GM19324 (cell line): Measurements from ENCODE around the gene RNF41.
"Not testable (repeated sequence)": the region's sequence is repeated elsewhere in the genome, so short reads cannot be mapped to it uniquely, and the experiment has no call there.

Experiments
- ATAC-seq: cut with Tn5 transposase; IDR thresholded peaks from one replicate; pipeline ENCODE4 v1.9.1; 2021; ENCODE audit warnings: mild to moderate bottlenecking, moderate library complexity; ENCODE audit not compliant: unreplicated experiment, low FRiP score

The RNF41 gene

DNA sequence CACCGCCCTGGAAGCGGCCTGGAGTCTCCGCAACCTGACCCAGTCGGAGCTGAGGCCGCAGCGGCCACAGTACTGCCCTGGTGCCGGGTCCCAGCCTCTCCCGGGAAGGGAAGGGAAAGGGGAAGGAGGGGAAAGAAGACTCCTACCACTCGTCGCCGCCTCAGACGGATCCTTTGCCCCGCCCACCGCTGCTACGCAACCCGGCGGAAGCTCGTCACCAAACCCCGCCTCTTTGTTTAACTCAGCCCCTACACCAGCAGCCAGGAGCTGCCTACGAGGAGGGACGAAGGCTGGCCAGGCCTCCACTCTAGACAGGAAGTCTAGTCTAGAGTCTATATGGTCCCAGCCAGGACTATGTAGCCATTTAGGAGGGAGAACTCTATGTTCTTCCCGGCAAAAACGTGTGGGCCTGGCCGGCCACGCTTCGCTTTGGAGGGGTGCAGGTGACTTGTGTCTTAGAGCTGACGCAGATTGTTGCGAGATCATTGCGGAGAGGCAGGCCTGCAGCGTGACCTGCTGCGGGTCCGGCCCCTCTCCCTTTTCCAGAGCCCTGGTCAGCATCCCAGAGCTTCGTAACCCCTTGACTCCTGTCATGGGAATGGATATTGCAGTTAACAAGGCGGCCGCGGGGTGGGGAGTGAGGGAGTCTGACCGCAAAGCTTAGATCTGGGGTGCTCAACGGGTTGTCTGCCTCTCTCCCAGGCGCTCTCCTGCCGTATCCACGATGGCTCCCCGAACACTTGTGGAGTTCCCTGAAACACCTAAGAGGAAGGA, at the start of gene RNF41:
RNF41 (minus strand) TSS at position 166 of the 774 bp plus-strand sequence. CDS start 7,875 bp downstream, outside the sequence.
- peak; percentile 78 for ATAC-seq

DNA sequence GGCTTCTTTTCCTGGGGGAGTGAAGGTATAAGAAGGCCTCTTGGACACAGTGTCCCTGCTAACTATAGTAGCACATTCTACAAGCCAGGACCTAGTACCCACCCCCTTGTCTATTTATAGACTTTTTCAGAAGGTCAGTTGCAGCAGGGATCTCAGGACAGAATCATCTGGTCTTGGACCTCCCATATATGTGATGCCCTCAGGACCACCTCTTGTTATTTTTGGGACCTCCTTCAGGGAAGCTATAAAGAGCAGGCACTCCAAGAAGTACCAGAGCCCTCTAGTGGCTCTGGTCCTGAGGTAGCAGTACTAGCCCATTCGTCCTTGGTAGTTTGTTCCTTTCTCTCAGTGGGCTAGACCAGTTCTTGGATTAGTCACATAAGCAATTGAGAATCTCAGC, 49.3 kb upstream of the RNF41 start:
- no peak for ATAC-seq

DNA sequence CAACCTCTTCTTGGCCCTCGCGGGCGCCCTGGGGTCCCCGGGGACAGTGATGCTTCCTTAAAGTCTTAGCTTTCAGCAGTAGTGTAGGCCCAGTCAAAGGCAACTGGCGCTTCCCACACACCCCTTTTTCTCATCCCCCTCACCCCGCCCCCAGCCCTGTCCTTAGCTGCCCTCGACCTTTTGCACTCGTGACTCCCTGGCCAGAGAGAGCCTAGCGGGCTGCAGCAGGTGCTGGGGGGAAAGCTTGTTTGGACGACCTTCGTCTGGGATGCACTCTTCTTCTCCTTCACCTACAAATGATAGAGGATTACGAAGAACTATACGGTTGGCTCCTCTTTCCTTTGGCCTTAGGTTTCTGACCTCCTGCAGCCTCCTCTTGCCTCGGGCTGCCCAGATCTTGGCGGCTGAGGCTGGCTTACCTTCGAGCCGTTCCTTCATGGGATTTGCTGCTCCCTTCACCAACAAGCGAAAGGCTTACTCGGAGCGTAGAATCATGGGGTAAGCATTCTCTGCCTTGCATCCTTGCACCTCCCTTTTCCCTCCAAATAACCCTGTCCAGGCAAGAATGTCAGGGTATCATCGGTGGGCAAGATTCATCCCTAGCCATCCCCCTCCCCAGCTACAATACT, 45.8 kb upstream of the RNF41 start:
- ATAC-seq, result peak; percentile 5

DNA sequence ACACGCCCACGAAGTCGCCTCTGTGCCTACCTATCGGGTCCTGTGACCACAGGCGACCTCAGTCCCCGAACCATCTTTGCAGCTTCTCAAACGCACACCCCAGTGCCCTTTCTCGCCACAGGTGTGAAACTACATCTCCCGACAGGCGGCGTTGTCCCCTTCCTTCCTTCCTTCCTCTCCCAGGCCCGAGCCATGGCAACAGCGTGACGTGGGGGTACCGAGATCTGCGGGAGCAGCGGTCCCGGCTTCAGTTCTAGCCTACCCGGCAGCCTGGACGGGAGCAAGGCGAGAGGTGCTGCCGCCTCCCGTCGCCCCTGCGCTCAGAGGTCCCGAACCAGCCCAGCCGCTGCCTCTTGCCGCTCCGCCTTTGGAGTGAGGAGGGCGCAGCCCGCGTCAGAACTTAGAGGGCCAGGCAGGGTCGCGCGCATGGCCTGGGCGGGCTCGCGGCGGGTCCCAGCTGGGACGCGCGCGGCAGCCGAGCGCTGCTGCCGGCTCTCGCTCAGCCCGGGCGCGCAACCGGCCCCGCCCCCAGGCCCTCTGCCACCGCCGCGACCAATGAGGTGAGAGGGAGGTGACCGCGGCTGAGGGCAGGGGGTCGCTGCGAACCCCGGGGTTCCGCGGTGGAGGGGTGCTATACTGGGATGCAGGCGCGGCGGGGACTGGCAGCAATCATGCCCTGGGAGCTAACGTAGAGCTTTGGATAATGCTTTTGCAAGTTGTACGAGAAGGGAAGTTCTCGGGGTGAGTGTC, 45.1 kb upstream of the RNF41 start, which contains the start of gene COQ10A:
COQ10A (plus strand) TSS at position 250 of the 750 bp plus-strand sequence; CDS start at position 427, 177 bp downstream.
- ATAC-seq, result peak; percentile 90

DNA sequence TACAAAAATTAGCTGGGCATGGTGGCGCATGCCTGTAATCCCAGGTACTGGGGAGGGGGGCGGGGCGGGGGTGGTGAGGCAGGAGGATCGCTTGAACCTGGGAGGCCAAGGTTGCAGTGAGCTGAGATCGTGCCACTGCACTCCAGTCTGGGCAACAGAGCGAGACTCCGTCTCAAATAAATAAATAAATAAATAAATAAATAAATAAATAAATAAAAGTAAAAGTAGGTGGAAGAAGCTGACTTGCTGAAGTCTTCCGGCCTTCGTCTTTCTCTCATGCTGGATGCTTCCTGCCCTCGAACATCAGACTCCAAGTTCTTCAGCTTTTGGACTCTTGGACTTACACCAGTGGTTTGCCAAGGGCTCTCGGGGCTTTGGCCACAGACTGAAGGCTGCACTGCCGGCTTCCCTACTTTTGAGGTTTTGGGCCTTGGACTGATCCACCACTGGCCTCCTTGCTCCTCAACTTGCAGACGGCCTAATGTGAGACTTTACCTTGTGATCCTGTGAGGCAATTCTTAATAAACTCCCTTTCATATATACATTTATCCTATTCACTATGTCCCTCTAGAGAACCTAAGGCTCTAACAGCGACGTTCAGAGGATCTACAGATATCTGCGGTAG, 44.5 kb upstream of the RNF41 start:
- not testable (repeated sequence) for ATAC-seq

DNA sequence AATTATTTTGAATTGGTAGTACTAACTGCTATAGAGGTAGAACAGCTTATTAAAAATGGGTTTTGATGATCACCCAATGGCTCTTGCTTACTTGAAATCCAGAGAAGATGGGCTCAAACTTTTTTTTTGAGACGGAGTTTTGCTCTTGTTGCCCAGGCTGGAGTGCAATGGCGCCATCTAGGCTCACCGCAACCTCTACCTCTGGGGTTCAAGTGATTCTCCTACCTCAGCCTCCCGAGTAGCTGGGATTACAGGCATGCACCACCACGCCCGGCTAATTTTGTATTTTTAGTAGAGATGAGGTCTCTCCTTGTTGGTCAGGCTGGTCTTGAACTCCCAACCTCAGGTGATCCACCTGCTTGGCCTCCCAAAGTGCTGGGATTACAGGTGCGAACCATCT, 41.2 kb upstream of the RNF41 start:
- ATAC-seq, result not testable (repeated sequence)

DNA sequence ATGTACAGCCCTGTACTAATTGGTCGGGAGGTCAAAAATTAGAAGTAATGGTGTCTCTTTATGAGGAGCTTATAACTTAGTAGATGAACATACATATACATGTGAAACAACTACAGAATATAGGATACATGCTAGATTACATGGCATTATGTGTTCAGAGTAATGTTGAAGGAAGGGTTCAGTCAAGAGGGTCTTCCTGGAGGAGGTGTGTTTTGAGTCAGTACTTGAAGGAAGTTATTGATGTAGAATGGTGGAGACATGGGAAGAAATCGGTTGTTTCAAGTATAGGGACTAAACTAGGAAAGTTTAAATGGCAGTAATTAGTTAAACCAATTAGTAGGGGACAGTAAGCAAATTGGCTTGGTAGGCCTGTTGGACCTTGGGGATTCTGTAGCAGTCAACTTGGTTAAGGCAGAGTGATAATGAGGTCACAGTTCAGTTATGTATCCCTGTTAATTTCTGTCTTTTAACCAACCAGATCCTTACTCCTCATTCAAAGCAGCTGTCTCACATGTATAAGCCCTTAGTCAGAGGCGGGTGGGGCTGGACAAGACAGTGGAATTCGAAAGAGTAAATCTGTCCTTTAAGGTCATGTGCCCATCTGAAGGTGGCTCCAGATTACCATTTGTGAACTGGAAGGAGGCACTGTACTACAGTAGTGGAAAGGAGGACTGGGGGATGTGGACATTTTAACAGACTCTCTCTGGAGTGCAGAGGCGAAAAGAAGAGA, 39.9 kb upstream of the RNF41 start:
- no peak for ATAC-seq

DNA sequence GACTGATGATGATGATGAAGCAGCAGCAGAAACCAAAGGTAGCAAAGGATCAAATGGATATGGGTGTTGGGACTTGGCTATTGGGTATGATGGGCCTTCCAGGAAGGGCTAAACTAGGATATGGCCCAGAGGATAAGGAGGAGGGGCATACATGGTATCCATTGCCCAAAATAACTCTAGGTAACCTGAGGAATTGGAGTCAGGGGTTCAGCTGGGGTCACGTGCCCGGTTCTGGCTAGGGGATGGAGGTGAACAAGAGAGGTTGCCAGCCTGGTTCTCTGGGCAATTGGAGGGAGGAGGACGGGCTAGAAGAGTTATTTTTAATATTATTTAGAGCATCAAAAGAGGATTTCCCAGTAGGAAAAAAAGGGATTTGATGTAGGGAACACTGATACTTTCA, 39.2 kb upstream of the RNF41 start:
- no peak for ATAC-seq

DNA sequence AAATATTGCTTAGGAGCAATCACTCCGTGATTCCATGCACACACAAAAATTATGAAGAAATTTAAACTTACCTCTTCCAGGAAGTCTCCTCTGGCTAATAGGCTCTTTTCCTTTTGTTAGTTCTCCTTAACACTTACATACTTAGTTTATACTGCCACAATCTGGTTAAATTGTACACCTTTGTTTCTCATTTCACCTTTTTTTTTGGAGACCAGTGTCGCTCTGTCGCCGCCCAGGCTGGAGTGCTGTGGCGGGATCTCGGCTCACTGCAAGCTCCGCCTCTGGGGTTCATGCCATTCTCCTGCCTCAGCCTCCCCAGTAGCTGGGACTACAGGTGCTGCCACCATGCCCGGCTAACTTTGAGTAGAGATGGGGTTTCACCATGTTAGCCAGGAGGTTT, 38.7 kb upstream of the RNF41 start:
- ATAC-seq, result no peak

DNA sequence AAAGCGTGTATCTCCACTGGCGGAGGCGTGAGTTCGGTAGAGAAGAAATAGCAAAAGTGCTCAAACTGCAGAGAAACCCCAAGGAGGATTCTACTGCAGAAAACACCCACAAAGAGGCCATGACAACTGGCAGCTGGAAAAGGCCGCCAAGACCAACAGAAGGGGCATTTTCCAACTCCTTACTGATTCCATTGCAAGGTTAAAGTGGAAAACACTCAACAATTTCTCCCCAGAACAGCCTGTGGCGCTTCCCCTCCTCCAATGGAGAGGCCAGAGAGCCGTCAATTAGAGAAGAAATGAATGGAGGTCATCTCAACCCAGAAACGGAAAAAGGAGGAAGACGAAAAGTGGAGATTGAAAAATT, 37.1 kb upstream of the RNF41 start:
- ATAC-seq, result no peak

DNA sequence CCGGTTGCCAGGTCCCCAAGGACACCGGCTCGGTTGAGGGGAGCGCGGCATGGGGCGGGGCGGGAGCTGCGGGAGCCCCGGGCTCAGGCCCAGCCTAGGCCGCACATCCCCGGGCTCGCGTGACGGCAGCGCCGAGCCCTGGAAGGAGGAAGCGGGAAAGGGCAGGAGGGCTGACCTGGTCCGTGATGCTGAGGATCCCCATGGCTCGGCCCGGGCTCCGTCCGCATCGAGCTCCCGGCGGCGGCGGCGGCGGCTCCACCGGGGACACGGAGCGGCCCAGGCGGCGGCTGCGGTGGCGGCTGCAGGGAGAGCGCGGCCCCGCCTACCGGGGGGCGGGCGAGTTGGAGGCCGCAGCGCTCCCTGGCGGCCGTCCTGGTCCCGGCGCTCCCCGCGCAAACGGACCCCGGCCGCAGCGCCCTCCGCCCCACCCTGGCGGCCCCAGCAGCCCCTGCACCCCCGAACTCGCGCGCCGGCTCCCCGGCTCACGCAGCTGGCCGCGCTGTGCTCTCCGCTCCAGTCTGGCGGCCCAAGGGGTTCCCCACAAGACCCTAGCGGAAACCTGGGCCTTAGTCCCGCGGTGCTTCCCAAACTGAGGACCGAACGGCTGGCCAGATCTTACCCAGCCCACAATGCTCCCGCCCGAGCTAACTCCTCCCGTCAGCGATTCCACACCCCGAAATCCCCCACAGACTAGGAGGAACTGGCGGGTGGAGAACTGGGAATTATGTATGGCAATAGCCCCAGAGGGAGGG, 36.5 kb upstream of the RNF41 start, which contains the start of gene ANKRD52:
ANKRD52 (minus strand) TSS at position 317 of the 752 bp plus-strand sequence; CDS start at position 202, 115 bp downstream.
- peak; percentile 89 for ATAC-seq

DNA sequence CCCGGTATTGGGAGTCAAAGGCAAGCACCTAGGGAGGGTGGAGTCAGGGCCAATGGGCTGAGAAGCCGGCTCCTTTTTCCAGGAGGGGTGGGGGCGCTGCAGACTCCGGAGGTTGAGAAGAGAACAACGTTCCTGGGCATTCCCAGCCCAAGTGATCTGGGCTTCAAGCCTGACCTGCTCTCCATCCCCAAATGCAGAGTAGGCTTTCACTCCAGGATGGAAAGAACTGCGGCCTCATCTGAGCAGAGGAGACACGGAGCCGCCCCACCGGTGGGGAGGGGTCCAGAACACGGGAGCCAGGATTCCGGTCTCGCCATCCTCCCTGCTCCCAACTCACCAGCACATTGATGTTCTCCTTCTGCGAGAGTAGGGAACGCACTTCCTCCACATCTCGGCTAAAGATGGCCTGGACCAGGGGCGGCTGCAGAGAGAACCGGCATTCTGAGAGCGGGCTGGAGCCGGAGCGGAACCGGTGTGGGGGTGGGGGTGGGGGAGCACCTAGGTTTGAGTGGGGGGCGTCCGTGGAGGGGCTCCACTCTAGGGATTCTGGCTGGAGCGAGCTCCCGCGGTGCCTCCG, 35.9 kb upstream of the RNF41 start:
- no peak for ATAC-seq

DNA sequence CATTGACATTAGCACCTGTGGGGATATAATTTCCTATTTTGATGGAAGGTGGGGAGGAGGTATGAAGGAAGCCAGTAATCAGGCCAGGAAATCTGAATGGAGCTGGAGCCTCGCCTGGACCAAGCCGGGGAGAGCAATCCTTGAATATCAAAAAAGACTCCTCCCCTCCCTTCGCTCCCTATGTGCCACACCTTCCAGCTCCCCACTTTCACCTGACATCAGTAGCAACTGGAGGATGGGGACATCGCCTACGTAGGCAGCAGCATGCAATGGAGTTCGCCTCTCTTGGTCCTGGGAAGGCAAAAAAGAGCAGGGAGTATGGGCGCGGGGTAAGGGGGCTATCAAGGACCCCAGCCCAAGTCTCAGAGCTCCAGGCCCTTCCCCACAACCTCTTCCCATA, 35.3 kb upstream of the RNF41 start:
- no peak for ATAC-seq

DNA sequence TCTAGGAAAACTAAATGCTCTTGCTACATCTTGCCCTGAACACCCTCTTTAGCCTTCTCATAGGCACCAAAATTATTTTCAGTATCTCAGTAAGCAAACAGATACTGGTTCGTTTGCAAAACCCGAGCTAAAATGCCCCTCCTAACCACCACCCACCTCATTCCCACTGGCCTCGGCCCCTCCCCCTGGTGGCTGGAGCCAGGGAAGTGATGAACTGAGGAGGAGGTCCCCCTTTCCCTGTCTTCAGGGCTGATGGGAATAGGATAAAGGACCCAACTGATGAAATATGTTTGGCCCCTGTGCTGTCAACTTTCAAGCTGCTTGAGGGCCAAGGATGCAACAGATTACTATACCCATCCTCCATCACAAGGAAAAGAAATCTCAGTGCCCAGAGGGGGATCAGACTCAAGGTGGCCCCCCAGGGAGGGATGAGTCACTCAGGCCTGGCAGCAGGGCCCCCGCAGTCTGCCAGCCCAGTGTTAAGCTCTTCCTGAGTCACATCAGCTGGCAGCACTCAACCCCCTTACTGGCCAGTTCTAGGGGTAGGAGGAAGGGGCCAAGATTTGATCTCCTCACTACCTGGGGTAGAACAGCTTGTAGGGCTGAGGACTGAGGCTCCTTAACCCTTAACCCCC, 34.7 kb upstream of the RNF41 start:
- no peak for ATAC-seq

DNA sequence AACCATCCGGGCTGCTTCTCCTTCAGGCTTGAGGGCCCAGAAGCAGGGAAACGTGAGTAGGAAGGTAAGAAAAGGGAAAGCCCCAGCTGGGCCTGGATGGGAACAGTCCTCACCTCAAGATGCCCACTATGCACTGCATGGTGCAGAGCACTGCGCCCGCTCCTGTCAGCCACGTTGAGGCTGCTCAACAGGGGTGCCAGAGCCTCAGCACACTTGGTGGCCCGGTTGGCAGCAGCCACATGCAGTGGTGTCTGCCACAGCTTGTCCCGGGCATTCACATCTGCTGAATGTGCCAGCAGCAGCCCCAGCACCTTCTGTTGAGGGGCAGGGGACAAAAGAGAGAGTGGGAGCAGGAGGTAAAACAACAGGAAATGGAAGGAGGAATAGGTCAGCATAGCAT, 33.9 kb upstream of the RNF41 start:
- no peak for ATAC-seq

DNA sequence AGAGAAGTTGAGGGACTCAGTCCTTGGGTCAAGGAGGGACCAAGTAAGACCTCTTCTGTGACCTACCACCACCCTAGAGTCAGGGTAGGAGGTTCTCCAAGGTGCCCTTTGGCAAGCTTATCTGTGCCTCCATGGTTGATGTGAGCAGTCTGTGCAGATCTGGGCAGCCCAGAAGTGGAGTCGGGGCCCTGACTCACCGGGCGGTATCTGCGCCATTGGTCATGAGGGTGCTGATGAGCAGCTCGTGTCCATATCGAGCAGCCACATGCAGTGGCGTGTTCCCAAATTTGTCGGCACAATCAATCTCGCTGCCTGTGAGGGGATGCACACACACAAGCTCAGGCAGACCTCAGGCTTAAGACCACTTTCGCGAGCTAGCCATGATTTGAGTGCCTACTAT, 31.4 kb upstream of the RNF41 start:
- no peak for ATAC-seq

DNA sequence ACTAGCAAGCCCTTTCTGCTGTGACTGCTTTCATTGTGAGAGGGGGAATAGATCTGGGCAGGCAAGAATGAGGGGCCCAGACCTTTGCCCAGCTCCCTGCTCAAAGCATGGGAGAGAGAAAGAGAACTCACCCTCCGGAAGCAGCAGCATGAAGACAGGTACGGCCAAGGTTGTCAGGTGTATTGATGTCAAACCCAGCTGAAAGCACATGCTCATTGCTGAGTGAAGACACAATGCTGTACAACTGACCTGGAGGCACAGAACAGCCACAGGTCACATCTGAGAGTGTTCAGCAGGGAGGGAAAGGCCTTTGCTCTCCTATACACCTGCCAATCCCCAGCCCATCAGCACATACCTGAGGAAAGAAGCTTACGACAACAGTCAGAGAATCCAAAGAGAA, 30.9 kb upstream of the RNF41 start:
- no peak for ATAC-seq

DNA sequence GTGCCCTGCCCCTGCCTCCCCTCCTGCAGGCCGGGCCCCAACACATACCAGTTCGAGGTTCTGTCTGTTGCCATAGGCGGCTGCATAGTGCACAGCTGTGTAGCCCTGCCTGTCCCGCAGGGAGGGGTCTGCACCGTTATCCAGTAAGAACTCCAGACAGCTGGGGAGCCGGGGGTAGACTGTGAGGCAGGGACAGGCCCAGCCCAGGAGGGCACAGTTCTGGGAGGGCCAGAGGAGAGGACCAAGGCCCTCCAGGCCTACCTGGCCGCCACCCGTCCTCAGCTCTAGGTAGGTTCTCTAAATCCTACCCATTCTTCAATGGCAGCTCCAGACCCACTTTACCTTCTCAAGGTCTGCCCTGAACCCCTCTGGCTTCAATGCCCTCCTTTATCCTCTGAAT, 27.0 kb upstream of the RNF41 start:
- ATAC-seq, result no peak

DNA sequence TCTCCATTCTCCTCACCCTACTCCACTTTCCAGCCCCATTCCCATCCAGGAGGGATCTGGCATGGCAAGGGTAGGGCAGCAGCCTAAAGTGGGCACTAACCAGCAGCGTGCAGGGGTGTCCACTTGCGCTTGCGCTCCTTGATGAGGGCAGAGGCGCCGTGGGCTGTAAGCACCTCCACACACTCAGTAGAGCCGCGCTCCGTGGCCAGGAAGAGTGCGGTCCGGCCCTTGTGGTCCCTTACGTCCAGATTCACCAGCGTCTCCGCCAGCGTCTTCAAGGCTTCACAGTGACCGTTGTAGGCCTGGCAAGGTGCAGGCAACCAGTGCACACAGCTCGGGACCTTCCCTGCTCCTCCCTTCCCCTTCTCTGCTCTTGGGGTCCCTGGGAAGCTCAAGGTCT, 26.2 kb upstream of the RNF41 start:
- ATAC-seq, result no peak
